Right cardiac atrium (tissue), 5 donors: Measurements from ENCODE around the gene BHLHA9. TPM values are rescaled to one million over a fixed set of nuclear protein-coding genes. Genes with fewer than 3 reads are reported as not detected.

Source experiments
- ATAC-seq, 2 donors: fragments of 200-7000 bp; cut with Tn5 transposase; one replicate each; pipeline versions ENCODE4 v1.8.0 to v1.9.1; 2020; ENCODE audit warnings: moderate library complexity in 2 of 2, mild to moderate bottlenecking in 1 of 2
- DNase-seq, 3 donors: peaks; one replicate each; pipeline ENCODE4 v3.0.0-alpha.2; 2020
- H3K27ac ChIP-seq: one replicate; pipeline ENCODE4 v1.5.1; 2013; ENCODE audit warnings: mild to moderate bottlenecking, low read length, control low read depth, moderate library complexity
- H3K27me3 ChIP-seq: one replicate; pipeline ENCODE4 v1.6.1; 2013; ENCODE audit not compliant: control insufficient read depth, insufficient read depth
- H3K4me1 ChIP-seq: one replicate; pipeline ENCODE4 v1.6.1; 2013; ENCODE audit warnings: low read length; ENCODE audit not compliant: control insufficient read depth, insufficient read depth
- H3K4me3 ChIP-seq: one replicate; pipeline ENCODE4 v1.5.1; 2013; ENCODE audit warnings: low read length, control low read depth
- H3K9me3 ChIP-seq: one replicate; pipeline ENCODE4 v1.6.1; 2013; ENCODE audit warnings: low read length; ENCODE audit not compliant: control insufficient read depth
- WGBS: extraction: QIAGEN DNeasy Blood & Tissue Kit; methylation state at CpG from one replicate; pipeline ENCODE4 v1.1.7; 2013; 5-methylcytosine and 5-hydroxymethylcytosine counted together
- intact Hi-C, 4 donors: fragments of 100-400 bp; cut with DNase I; formaldehyde crosslinking; loops; one replicate each; pipeline versions ENCODE4 v1.11.0 to v1.14.0; 2022 to 2023
- long read RNA-seq, 4 donors: library from polyadenylated mRNA; unstranded; transcript quantifications; one replicate each; pipeline ENCODE4 v2.0.0, GENCODE V29; 2020 to 2021
- polyA plus RNA-seq: library from polyadenylated mRNA; stranded (reverse); fragments of 200-250 nt; gene quantifications from one replicate; pipeline ENCODE4 v1.2.3, GENCODE V29; 2013
- total RNA-seq, 4 donors: library from RNA; stranded (reverse); fragmentation: NEBNext Ultra II Directional; extraction: Animal tissue kit (Norgen Biotek cat#: 25700); gene quantifications; one replicate each; pipeline ENCODE4 v1.2.1, GENCODE V29; 2021
- donor health status: healthy with polysubstance abuse.
- donor health status: DM: no; HTN: yes; CAD: no.
- donor health status: DM: no; HTN: no; CAD: no.
- donor health status: DM: no; HTN: yes; CAD: no; lungs with severe emphysema.
- donor health status: DM: yes; HTN: yes; CAD: no.

Gene BHLHA9
- total RNA-seq: not detected
- not detected for polyA plus RNA-seq
- long read RNA-seq, donor 1: 0 reads
- long read RNA-seq, donor 2: 0 reads
- long read RNA-seq, donor 3: 0 reads
- long read RNA-seq, donor 4: 0 reads

- no peak within 1 kb of the TSS for H3K4me3 ChIP-seq
- no peak for ATAC-seq
Measured at GRCh38 chr17:1270210-1271029, at the start of gene BHLHA9. TSS of gene BHLHA9 (plus strand) at chr17:1270444. CDS start at chr17:1270564, 120 bp downstream.

GRCh38 chr17:1221209-1221608 lies 49.0 kb upstream of the BHLHA9 start:
- Histone ChIP-seq H3K4me3 (no peak overlapping the region), H3K27ac (no peak overlapping the region), H3K27me3 (no peaks in the 10 kb centered on the region), H3K9me3 (no peaks in the 10 kb centered on the region), H3K4me1 (no peaks in the 10 kb centered on the region)
- intact Hi-C loops: no loop called here
- no peak for DNase-seq
- 86% methylated on average over 7 of the region's 7 CpGs for WGBS
- no peak for ATAC-seq

More at GRCh38 chr17:1270210-1271029, at the start of gene BHLHA9:
- Histone ChIP-seq H3K27ac (no peak within 1 kb of the TSS), H3K9me3 (no peaks in the 10 kb centered on the region), H3K27me3 (no peaks in the 10 kb centered on the region), H3K4me1 (no peaks in the 10 kb centered on the region)
- no peak for DNase-seq
- intact Hi-C loops: loop anchor here in 2 of 4 donors (10.0 kb wide), 2 partner anchors 64 to 244 kb away; partner anchors contain the start of gene INPP5K (in 1 of the 2)
- WGBS: 11% methylated on average over 93 of the region's 93 CpGs

- WGBS: 94% methylated on average over 8 of the region's 8 CpGs
- DNase-seq (no peak), ATAC-seq (no peak)
- no peaks in the 10 kb centered on the region for H3K9me3 ChIP-seq
- no peaks in the 10 kb centered on the region for H3K27me3 ChIP-seq
- no peak overlapping the region for H3K27ac ChIP-seq
- intact Hi-C loops: no loop called here
- no peak overlapping the region for H3K4me3 ChIP-seq
- no peaks in the 10 kb centered on the region for H3K4me1 ChIP-seq
Measured at GRCh38 chr17:1222321-1222720, 47.9 kb upstream of the BHLHA9 start.

DNA sequence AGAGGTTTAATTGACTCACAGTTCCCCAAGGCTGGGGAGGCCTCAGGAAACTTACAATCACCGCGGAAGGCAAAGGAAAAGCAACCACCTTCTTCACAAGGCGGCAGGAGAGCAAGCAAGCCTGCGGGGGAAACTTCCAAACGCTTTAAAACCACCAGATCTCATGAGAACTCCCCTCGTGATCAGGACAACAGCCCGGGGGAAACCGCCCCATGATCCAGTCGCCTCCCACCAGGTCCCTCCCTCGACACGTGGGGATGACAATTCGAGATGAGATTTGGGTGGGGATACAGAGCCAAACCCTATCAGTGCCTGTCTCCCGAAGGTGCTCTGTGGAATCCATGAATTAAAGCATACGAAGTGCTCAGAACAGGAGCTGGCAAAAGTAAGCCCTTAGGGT lies 46.6 kb upstream of the BHLHA9 start:
- intact Hi-C loops: no loop called here
- no peaks in the 10 kb centered on the region for H3K27me3 ChIP-seq
- H3K9me3 ChIP-seq: no peaks in the 10 kb centered on the region
- H3K27ac ChIP-seq: no peak overlapping the region
- no peak overlapping the region for H3K4me3 ChIP-seq
- WGBS: 74% methylated on average over 14 of the region's 14 CpGs
- ATAC-seq (no peak), DNase-seq (no peak)
- H3K4me1 ChIP-seq: no peaks in the 10 kb centered on the region

DNA sequence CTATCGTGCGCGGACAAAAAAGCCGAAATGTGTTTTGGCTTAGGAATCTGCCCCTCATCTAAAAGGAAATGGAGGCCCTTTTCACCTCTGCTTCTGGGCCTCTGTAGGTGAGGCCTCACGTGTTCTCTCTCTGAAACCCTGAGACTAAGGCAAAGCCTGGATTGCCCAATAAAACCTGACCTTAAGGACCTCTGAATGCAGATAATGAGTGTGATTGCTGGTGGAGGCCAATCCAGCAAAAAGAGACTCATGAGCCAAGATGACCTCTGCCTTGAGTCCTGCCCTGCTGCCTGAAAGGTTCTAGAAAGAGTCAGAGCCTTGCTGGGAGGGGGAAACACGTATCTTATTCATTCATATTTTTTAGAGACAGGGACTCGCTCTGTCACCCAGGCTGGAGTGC lies 45.9 kb upstream of the BHLHA9 start:
- Histone ChIP-seq H3K4me1 (no peaks in the 10 kb centered on the region), H3K9me3 (no peaks in the 10 kb centered on the region), H3K4me3 (no peak overlapping the region), H3K27ac (no peak overlapping the region), H3K27me3 (no peaks in the 10 kb centered on the region)
- ATAC-seq (no peak), DNase-seq (no peak)
- intact Hi-C loops: no loop called here
- WGBS: 90% methylated on average over 7 of the region's 7 CpGs

- no peak for ATAC-seq
- intact Hi-C loops: no loop called here
- no peak overlapping the region for H3K27ac ChIP-seq
- 80% methylated on average over 3 of the region's 3 CpGs for WGBS
- no peaks in the 10 kb centered on the region for H3K4me1 ChIP-seq
- no peaks in the 10 kb centered on the region for H3K9me3 ChIP-seq
- H3K27me3 ChIP-seq: no peaks in the 10 kb centered on the region
- no peak overlapping the region for H3K4me3 ChIP-seq
- DNase-seq: no peak
Measured at GRCh38 chr17:1226308-1226707, 43.9 kb upstream of the BHLHA9 start.

GRCh38 chr17:1227365-1227764 lies 42.9 kb upstream of the BHLHA9 start:
- H3K27ac ChIP-seq: no peak overlapping the region

DNA sequence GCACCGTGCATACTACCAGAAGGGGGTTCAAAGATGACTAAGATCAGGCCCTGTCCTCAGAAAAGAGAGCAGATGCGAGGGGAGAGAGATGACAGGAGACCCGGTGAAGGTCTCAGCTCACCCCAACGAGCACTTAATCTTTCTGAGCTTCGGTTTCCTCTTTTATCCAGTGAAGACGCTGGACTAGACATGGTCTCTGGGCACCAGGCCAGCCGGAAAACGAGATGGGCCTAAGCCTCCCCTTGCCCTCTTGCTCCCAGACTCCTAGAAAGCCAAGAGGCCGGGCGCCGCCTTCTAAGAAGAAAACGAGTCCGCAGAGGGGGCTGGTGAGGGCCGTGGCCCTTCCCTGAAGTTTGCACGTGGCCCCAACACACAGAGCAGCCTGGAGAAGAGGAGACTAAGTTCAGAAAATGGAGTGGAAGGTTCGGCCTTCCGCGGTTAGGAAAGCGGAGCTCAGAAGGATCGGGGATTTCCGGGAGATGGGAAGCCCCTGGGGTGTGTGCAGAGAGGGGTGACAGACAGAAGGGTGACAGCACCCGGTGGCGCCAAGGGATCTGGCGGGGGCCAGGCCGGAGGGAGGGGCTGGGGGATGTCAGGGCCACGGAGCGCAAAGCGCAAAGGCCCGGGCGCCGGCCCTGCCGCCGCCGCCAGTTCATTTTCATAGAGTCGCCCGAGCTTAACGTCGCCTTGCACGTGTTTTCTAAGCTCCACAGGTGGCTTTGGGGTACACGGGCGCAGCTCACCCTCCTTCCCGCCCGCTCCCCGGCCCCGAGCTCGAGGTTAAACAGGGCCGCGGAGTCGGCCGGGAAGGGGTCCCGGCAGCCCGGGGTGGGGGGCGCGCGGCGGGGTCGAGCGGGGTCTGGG lies 42.1 kb upstream of the BHLHA9 start:
- Histone ChIP-seq H3K4me3 (peak overlapping the region; percentile 53), H3K27ac (no peak overlapping the region), H3K4me1 (no peaks in the 10 kb centered on the region), H3K27me3 (no peaks in the 10 kb centered on the region), H3K9me3 (no peaks in the 10 kb centered on the region)
- ATAC-seq (peak in 1 of 2 donors; percentile 34), DNase-seq (peak; percentile 53 to 87 (median 84))
- WGBS: 11% methylated on average over 58 of the region's 58 CpGs
- intact Hi-C loops: no loop called here

More at GRCh38 chr17:1227365-1227764, 42.9 kb upstream of the BHLHA9 start:
- no peaks in the 10 kb centered on the region for H3K4me1 ChIP-seq
- ATAC-seq: no peak
- H3K9me3 ChIP-seq: no peaks in the 10 kb centered on the region
- no peak overlapping the region for H3K4me3 ChIP-seq
- WGBS: 87% methylated on average over 5 of the region's 5 CpGs
- intact Hi-C loops: no loop called here
- DNase-seq: no peak
- H3K27me3 ChIP-seq: no peaks in the 10 kb centered on the region

- 2% methylated on average over 79 of the region's 79 CpGs for WGBS
- H3K27me3 ChIP-seq: no peaks in the 10 kb centered on the region
- no peak overlapping the region for H3K27ac ChIP-seq
Measured at GRCh38 chr17:1228781-1229348, 41.4 kb upstream of the BHLHA9 start.

DNA sequence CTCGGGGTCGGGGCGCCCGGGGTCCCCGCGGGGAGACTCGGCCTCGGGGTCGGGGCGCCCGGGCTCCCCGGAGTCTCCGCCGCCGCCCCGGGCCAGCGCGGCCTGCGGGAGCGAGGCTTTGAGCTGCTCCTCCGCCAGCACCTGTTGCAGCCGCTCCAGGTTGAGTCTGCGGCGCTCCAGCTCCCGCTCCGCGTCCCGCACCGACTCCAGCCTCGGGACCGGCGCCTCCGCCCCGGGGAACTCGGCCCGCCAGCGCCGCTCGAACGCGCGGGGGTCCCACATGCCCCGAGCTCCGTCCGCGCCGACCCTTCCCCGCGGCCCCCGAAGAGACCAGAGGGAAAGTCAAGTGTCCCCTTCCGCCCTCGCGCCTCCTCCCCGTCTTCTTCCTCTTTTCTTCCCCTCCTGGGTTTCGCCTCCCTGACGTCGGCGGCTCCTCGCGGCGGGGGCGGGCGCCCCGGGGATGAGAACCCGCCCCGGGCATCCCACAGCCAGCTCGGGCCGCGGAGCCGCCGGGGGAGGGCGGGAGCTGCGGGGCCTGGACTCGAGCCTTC lies 40.8 kb upstream of the BHLHA9 start:
- Histone ChIP-seq H3K27ac (no peak overlapping the region), H3K9me3 (no peaks in the 10 kb centered on the region), H3K27me3 (no peaks in the 10 kb centered on the region), H3K4me3 (peak overlapping the region; percentile 53), H3K4me1 (no peaks in the 10 kb centered on the region)
- intact Hi-C loops: no loop called here
- ATAC-seq (peak; percentile 51 to 58), DNase-seq (peak; percentile 73 to 90 (median 87))
- under 1% methylated on average over 74 of the region's 74 CpGs for WGBS

More at GRCh38 chr17:1228781-1229348, 41.4 kb upstream of the BHLHA9 start:
- Histone ChIP-seq H3K4me1 (no peaks in the 10 kb centered on the region), H3K4me3 (peak overlapping the region; percentile 53), H3K9me3 (no peaks in the 10 kb centered on the region)
- ATAC-seq (no peak), DNase-seq (no peak)
- intact Hi-C loops: no loop called here
